NB4 (cell line): ENCODE data around the gene KLRD1.
A peak's percentile ranks its signal among the peaks of the same experiment; 100 is the strongest.

Source experiments
- DNase-seq: peaks from one replicate; pipeline ENCODE4 v3.0.0; 2010; ENCODE audit warnings: low read depth
- H3K4me3 ChIP-seq: one replicate; pipeline ENCODE4 v1.5.1; 2011; ENCODE audit warnings: mild to moderate bottlenecking, low read depth, low read length, moderate library complexity
- CTCF ChIP-seq: IDR thresholded peaks from one replicate; pipeline ENCODE4 v1.5.1; 2012; ENCODE audit warnings: low read depth, low read length
- MAX ChIP-seq: IDR thresholded peaks from 2 replicates; pipeline ENCODE4 v1.6.1; 2011; ENCODE audit warnings: low read depth, low read length
- MYC ChIP-seq: IDR thresholded peaks from 2 replicates; pipeline ENCODE4 v1.6.1; 2011; ENCODE audit warnings: low read depth, low read length
- POLR2A ChIP-seq: IDR thresholded peaks from 2 replicates; pipeline ENCODE4 v1.6.1; 2011; ENCODE audit warnings: mild to moderate bottlenecking; ENCODE audit not compliant: insufficient read length; ENCODE audit errors: extremely low read depth

The KLRD1 gene

GRCh38 chr12:10358969-10359368 lies 51.3 kb downstream of the KLRD1 start:
- DNase-seq, result no peak
- TF ChIP-seq CTCF (no peak), MYC (no peak), MAX (no peak), POLR2A (no peak)
- H3K4me3 ChIP-seq, result no peak overlapping the region

- peak; percentile 89 for TF ChIP-seq MYC
- peak; percentile 75; the same call in 1 of the 2 replicates for TF ChIP-seq MAX
- no peak for TF ChIP-seq CTCF
- no peak overlapping the region for H3K4me3 ChIP-seq
- peak; percentile 70 for DNase-seq
Measured at GRCh38 chr12:10361084-10361483, 53.4 kb downstream of the KLRD1 start.

GRCh38 chr12:10361622-10362021 lies 54.0 kb downstream of the KLRD1 start:
- no peak overlapping the region for H3K4me3 ChIP-seq
- DNase-seq, result no peak
- TF ChIP-seq MAX (no peak), MYC (no peak), CTCF (no peak)

- H3K4me3 ChIP-seq, result no peak overlapping the region
- no peak for DNase-seq
- TF ChIP-seq CTCF (no peak), MAX (no peak), POLR2A (no peak), MYC (no peak)
Measured at GRCh38 chr12:10362325-10362724, 54.7 kb downstream of the KLRD1 start.

GRCh38 chr12:10362828-10363657 lies 55.4 kb downstream of the KLRD1 start:
- TF ChIP-seq MYC (no peak), CTCF (no peak), MAX (no peak), POLR2A (no peak)
- no peak overlapping the region for H3K4me3 ChIP-seq
- peak; percentile 26 for DNase-seq

- H3K4me3 ChIP-seq, result peak overlapping the region; percentile 83
- TF ChIP-seq MYC (no peak), MAX (no peak), POLR2A (no peak), CTCF (no peak)
- no peak for DNase-seq
Measured at GRCh38 chr12:10363658-10363913, 55.9 kb downstream of the KLRD1 start.
